Left ventricle myocardium inferior (tissue), 1 donor: ENCODE results near the gene SLC8A1. TPM values are rescaled to one million over a fixed set of nuclear protein-coding genes. Genes with fewer than 3 reads are reported as not detected.

Experiments used
- DNase-seq: peaks from one replicate; pipeline ENCODE4 v3.0.0-alpha.2; 2020
- H3K27ac ChIP-seq: fragments of 200-600 bp; replicated peaks from 2 replicates; pipeline ENCODE4 v1.8.0; 2021
- H3K27me3 ChIP-seq: fragments of 200-600 bp; 2 replicates; pipeline ENCODE4 v1.8.0; 2021; ENCODE audit warnings: low read depth
- H3K36me3 ChIP-seq: fragments of 200-600 bp; 2 replicates; pipeline ENCODE4 v1.8.0; 2021
- H3K4me1 ChIP-seq: fragments of 200-600 bp; 2 replicates; pipeline ENCODE4 v1.8.0; 2021
- H3K4me3 ChIP-seq: fragments of 200-600 bp; 2 replicates; pipeline ENCODE4 v1.8.0; 2021; ENCODE audit warnings: mild to moderate bottlenecking, moderate library complexity
- H3K9me3 ChIP-seq: fragments of 200-600 bp; replicated peaks from 2 replicates; pipeline ENCODE4 v1.8.0; 2021
- intact Hi-C: fragments of 100-400 bp; cut with micrococcal nuclease; formaldehyde crosslinking; loops from one replicate; pipeline ENCODE4 v1.11.0; 2022
- total RNA-seq: library from RNA; stranded (reverse); fragmentation: NEBNext Ultra II Directional; extraction: Animal tissue kit (Norgen Biotek cat#: 25700); gene quantifications from one replicate; pipeline ENCODE4 v1.2.1, GENCODE V29; 2021
- TF ChIP-seq, protein P1 (sequence below): fragments of 200-600 bp; IDR thresholded peaks from 2 replicates; pipeline ENCODE4 v1.8.0; 2021; ENCODE audit warnings: antibody characterized with exemption, mild to moderate bottlenecking, borderline replicate concordance
- donor health status: DM: no; HTN: yes; CAD: no; lungs with severe emphysema.

SLC8A1 gene
- total RNA-seq, 1 donor from 2014 or later = 990 TPM

DNA sequence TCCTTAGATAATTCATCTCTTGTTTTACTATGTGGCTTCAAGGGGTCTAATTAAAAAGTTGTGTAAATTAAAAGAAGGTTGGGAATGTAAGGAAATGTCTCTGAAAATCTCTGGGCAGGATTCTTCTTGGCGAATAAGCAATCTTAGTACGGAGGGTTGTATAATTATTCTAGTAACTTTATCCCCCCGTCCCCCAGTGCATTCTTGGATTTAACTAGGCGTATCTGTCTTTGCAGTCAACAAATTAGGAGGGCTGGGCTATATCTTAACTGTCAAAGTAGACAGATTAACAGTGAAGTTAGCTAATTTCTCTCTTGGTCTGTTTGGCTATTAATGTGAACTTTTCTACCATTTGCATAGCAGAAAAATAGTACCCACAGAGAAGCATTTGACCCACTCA, 343.0 kb downstream of the SLC8A1 start:
- H3K9me3 ChIP-seq = no peaks in the 10 kb centered on the region
- intact Hi-C loops = no loop called here
- no peaks in the 10 kb centered on the region for H3K36me3 ChIP-seq
- TF ChIP-seq, protein P1, sequence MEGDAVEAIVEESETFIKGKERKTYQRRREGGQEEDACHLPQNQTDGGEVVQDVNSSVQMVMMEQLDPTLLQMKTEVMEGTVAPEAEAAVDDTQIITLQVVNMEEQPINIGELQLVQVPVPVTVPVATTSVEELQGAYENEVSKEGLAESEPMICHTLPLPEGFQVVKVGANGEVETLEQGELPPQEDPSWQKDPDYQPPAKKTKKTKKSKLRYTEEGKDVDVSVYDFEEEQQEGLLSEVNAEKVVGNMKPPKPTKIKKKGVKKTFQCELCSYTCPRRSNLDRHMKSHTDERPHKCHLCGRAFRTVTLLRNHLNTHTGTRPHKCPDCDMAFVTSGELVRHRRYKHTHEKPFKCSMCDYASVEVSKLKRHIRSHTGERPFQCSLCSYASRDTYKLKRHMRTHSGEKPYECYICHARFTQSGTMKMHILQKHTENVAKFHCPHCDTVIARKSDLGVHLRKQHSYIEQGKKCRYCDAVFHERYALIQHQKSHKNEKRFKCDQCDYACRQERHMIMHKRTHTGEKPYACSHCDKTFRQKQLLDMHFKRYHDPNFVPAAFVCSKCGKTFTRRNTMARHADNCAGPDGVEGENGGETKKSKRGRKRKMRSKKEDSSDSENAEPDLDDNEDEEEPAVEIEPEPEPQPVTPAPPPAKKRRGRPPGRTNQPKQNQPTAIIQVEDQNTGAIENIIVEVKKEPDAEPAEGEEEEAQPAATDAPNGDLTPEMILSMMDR = no peak
- peaks cover 29% of the 10 kb centered on the region for H3K4me1 ChIP-seq
- no peaks in the 10 kb centered on the region for H3K27me3 ChIP-seq
- DNase-seq = no peak
- no peak overlapping the region for H3K4me3 ChIP-seq
- no peak overlapping the region for H3K27ac ChIP-seq

DNA sequence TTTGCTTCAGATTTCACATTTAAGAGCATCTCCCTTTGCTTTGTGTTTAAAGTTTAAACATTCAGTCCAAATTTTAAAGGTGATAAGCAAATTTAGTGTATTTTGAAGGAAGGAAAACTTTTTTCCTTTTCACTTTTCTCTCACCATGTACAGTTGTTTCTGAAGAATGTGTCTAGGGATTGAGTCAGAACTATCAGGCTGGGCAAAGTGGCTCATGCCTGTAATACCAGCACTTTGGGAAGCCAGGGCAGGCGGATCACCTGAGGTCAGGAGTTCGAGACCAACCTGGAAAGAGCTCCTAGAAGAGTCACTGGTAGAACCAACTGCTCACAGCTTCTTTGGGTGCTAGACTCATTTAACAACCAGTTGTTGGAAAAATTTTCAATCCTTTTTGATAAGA, 345.8 kb downstream of the SLC8A1 start:
- DNase-seq = no peak
- Histone ChIP-seq H3K4me3 (no peak overlapping the region), H3K27ac (no peak overlapping the region), H3K4me1 (peaks cover 46% of the 10 kb centered on the region), H3K27me3 (no peaks in the 10 kb centered on the region), H3K36me3 (no peaks in the 10 kb centered on the region), H3K9me3 (no peaks in the 10 kb centered on the region)
- TF ChIP-seq, protein P1 = no peak
- intact Hi-C loops = no loop called here

DNA sequence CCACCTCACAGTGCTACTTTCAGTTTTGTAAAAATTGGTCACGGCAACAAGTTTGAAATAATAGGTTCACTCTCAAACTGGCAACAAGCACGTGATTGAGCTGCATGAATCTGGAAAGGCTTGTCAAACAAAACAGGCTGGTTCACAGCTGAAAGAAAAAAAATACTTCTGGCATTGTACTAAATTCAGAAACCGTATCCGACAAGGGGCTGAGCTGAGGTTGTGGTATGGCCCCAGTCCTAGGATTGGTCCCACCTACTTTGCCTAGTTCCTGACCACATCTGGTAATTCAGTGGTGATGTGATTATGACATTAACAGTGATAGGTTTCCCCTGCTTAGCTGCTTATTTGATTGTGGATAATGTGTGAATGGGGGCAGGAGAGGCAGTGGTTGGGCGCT, 346.3 kb downstream of the SLC8A1 start:
- Histone ChIP-seq H3K27me3 (no peaks in the 10 kb centered on the region), H3K27ac (peak overlapping the region; percentile 19), H3K4me1 (peaks cover 48% of the 10 kb centered on the region), H3K36me3 (no peaks in the 10 kb centered on the region), H3K9me3 (no peaks in the 10 kb centered on the region), H3K4me3 (no peak overlapping the region)
- TF ChIP-seq, protein P1 = no peak
- DNase-seq = no peak
- intact Hi-C loops = no loop called here

DNA sequence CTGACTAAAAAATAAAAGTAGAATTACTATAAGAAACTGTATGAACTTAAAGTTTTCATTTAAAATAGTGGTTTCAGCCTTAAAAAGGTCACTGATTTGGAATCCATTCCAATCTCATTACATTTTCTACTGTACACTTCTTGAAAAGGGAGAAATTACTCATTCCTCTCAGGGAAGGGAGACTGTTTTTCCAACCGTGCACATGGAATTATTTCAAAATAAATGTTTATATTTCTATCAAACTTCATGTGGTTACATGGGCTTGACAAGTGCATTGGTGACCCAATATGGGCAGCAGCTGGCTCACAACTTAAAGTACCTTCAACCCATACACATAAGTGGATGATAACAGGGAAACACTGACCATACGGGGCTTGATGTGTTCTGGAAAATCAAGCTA, 348.3 kb downstream of the SLC8A1 start:
- no peak overlapping the region for H3K4me3 ChIP-seq
- DNase-seq = no peak
- H3K9me3 ChIP-seq = no peaks in the 10 kb centered on the region
- intact Hi-C loops = no loop called here
- H3K36me3 ChIP-seq = no peaks in the 10 kb centered on the region
- peaks cover 51% of the 10 kb centered on the region for H3K4me1 ChIP-seq
- no peaks in the 10 kb centered on the region for H3K27me3 ChIP-seq
- TF ChIP-seq, protein P1 = no peak
- H3K27ac ChIP-seq = peak overlapping the region; percentile 33

DNA sequence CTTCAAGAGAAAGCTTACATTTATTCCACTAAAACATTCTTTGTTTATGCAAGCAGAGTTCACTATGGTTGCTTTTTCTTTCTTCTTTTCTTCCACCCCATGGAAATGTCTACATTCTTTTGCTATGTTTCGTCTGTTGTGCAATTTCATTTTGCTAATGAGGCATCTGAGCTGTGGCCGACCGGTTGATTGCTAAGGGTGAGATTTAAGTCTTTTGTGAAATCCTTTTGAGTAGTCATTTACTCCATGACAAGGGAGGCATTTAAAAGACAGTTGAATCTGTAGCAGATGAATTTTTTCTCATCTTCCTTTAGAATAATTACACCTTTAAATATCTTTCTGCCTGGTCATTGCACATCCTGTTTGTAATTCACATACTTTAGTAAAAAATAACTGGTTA, 348.7 kb downstream of the SLC8A1 start:
- intact Hi-C loops = no loop called here
- peak overlapping the region; percentile 6 for H3K27ac ChIP-seq
- no peaks in the 10 kb centered on the region for H3K27me3 ChIP-seq
- no peaks in the 10 kb centered on the region for H3K36me3 ChIP-seq
- TF ChIP-seq, protein P1 = no peak
- H3K4me1 ChIP-seq = peaks cover 51% of the 10 kb centered on the region
- no peak overlapping the region for H3K4me3 ChIP-seq
- DNase-seq = no peak
- H3K9me3 ChIP-seq = no peaks in the 10 kb centered on the region

DNA sequence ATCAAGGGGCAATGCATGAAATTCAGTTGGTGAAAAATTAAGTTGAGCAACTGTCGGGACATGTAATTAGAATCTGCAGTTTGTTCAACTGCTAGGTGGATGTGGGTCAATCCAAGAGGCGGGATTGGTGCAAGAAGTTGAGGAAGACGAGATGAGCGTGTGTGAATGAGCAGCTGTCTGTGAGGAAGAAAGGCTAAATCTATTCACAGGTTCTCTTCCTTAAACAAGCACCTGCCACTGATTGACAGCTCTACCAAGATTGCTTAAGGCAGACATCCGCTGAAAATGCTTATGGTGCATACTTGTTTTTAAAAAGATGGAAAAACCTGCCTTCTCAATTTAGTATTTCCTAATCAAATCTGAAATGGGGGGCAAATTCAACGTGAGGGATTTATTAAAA, 349.4 kb downstream of the SLC8A1 start:
- Histone ChIP-seq H3K36me3 (no peaks in the 10 kb centered on the region), H3K4me1 (peaks cover 51% of the 10 kb centered on the region), H3K9me3 (no peaks in the 10 kb centered on the region), H3K27me3 (no peaks in the 10 kb centered on the region), H3K27ac (no peak overlapping the region), H3K4me3 (no peak overlapping the region)
- intact Hi-C loops = no loop called here
- no peak for DNase-seq
- TF ChIP-seq, protein P1 = no peak
